ENCODE results near the gene PDE1A.

PDE1A gene

DNA sequence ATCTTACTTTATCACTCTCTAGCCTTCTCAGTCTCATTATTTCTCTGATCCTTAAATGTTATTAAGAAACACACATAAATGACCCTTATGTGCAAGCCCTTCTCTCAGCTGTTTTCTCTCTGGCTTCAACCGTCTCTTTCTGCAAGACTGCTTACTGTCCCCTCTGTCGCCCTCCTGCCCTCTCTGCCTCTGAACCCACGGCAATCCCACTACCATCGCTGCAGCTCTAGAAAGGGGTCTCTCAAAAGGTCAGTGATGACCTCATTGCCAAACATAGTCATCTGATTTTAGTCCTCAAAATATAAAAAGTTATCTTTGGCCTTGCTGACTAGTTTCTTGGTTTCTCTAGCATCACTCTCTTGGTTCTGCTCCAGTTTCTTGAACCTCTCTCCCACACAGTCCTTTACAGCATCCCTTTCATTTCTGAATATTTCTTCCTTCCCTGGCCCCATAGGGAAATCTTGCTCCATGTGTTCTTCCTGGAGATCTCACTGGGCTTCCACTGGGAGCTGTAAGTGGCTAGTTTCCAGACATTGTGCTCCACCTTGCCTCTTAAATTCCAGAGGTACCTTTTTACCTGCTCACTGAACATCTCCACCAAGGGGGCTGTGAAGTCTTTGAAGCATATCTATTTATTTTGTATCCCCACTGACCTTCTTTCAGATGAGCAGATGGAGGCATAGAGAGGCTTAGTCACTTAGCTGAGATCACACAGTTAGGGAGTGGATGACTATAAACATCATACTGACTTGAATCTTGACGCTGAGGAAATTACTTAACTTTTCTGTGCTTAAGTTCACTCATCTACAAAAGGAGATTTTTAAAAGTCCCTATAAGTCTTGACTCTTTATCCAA, 96.2 kb downstream of the PDE1A start:
- Histone ChIP-seq H3K27ac (ENCODE audit: extremely low read depth, low read depth, low read length) (no peak overlapping the region), H3K4me3 (ENCODE audit: low read depth, low read length) (no peak overlapping the region), H3K4me1 (ENCODE audit: control insufficient read depth, insufficient read depth, low read length) (no peaks in the 10 kb centered on the region), H3K9me3 (ENCODE audit: control insufficient read depth, insufficient read depth, low read depth, low read length) (no peaks in the 10 kb centered on the region), H3K36me3 (ENCODE audit: control insufficient read depth in 2 of 2, insufficient read depth in 1 of 2, low read length in 2 of 2) (no peaks in the 10 kb centered on the region)
- CTCF ChIA-PET, result interaction anchor here (0.6 kb wide), 1 partner anchor 27 kb away, joined by 5 read pairs; no protein-coding TSS in a partner anchor
- TF ChIP-seq ZNF223 (tag by site-specific recombination; IDR thresholded peaks at IDR 0.05) (no peak), ZNF132 (tag by site-specific recombination; IDR thresholded peaks at IDR 0.05; ENCODE audit: borderline replicate concordance) (no peak), PBX3 (CRISPR knock-in tag; IDR thresholded peaks at IDR 0.05) (no peak), ZSCAN23 (tag by site-specific recombination; IDR thresholded peaks at IDR 0.05) (no peak), GLIS1 (tag by site-specific recombination; IDR thresholded peaks at IDR 0.05) (no peak), ZNF114 (tag by site-specific recombination; IDR thresholded peaks at IDR 0.05) (no peak), ZNF423 (tag by site-specific recombination; IDR thresholded peaks at IDR 0.05) (no peak), ZNF202 (tag by site-specific recombination; IDR thresholded peaks at IDR 0.05; ENCODE audit: borderline replicate concordance) (no peak), ZSCAN16 (tag by site-specific recombination; IDR thresholded peaks at IDR 0.05) (no peak), ZNF214 (tag by site-specific recombination; IDR thresholded peaks at IDR 0.05; ENCODE audit: borderline replicate concordance) (no peak), CTCF (tag by site-specific recombination; IDR thresholded peaks at IDR 0.05) (no peak), WT1 (tag by site-specific recombination; IDR thresholded peaks at IDR 0.05) (no peak), ZNF155 (tag by site-specific recombination; IDR thresholded peaks at IDR 0.05) (no peak), ZNF350 (tag by site-specific recombination; IDR thresholded peaks at IDR 0.05) (no peak), SETDB1 (IDR thresholded peaks at IDR 0.05; ENCODE audit: insufficient read length, low read length) (no peak), ZNF2 (tag by site-specific recombination; IDR thresholded peaks at IDR 0.05) (no peak), PRDM2 (tag by site-specific recombination; IDR thresholded peaks at IDR 0.05; ENCODE audit: borderline replicate concordance) (no peak), ZXDB (tag by site-specific recombination; IDR thresholded peaks at IDR 0.05) (no peak), ZNF341 (tag by site-specific recombination; IDR thresholded peaks at IDR 0.05; ENCODE audit: low read depth) (no peak), ZNF629 (tag by site-specific recombination; IDR thresholded peaks at IDR 0.05) (no peak)
- POLR2A ChIA-PET, result no interaction called here
